ENCODE results near the gene TSN. TPM values are rescaled to one million over a fixed set of nuclear protein-coding genes. Genes with fewer than 3 reads are reported as not detected.

Gene TSN
- polyA plus RNA-seq, 1 of the 3 experiments (the other 2 are of a cell fraction): 26.1 TPM

DNA sequence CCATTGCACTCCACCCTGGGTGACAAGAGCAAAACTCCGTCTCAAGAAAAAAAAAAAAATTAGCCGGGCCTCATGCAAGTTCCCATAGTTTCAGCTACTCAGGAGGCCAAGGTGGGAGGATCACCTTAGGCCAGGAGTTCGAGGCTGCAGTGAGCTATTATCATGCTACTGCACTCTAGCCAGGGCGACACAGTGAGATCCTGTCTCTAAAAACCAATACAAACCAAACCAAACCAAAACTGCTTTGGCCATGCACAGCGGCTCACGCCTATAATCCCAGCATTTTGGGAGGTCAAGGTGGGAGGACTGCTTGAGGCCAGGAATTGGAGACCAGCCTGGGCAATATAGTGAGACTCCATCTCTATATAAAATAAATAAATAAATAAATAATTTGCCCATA lies 37.9 kb upstream of the TSN start:
- TF ChIP-seq ZBTB33 (IDR thresholded peaks at IDR 0.05; ENCODE audit: borderline replicate concordance, low read depth) (no peak), EP300 (IDR thresholded peaks at IDR 0.05; ENCODE audit: borderline replicate concordance in 1 of 2, low read depth in 1 of 2, low read length in 1 of 2) (no peak), TEAD4 (IDR thresholded peaks at IDR 0.05; ENCODE audit: borderline replicate concordance, insufficient read depth) (no peak), RCOR1 (IDR thresholded peaks at IDR 0.05; ENCODE audit: low read length) (no peak), GATA2 (CRISPR knock-in tag; IDR thresholded peaks at IDR 0.05) (no peak)
- TF ChIP-seq, protein P1, sequence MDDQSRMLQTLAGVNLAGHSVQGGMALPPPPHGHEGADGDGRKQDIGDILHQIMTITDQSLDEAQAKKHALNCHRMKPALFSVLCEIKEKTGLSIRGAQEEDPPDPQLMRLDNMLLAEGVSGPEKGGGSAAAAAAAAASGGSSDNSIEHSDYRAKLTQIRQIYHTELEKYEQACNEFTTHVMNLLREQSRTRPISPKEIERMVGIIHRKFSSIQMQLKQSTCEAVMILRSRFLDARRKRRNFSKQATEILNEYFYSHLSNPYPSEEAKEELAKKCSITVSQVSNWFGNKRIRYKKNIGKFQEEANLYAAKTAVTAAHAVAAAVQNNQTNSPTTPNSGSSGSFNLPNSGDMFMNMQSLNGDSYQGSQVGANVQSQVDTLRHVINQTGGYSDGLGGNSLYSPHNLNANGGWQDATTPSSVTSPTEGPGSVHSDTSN (IDR thresholded peaks at IDR 0.05): no peak
- no peak overlapping the region for H2AFZ ChIP-seq (ENCODE audit: low read depth)
- no peaks in the 10 kb centered on the region for H3K9me2 ChIP-seq
- H4K20me1 ChIP-seq (ENCODE audit: insufficient read depth): no peaks in the 10 kb centered on the region
- DNase-seq: no peak
- H3K4me3 ChIP-seq (ENCODE audit: low read depth in 2 of 2, low read length in 1 of 2): no peak overlapping the region
- 92% methylated on average over 6 of the region's 6 CpGs for WGBS (ENCODE audit: low lambda C conversion rate)
- CTCF ChIA-PET: interaction anchor here (0.9 to 3.7 kb wide), 12 partner anchors 13 to 618 kb away, joined by 3 to 38 read pairs (median 3); partner anchors contain the start of gene RNU4ATAC
- no peak overlapping the region for H3K4me2 ChIP-seq
- POLR2A ChIA-PET: interaction anchor here (1.5 kb wide), 1 partner anchor 187 kb away, joined by 10 read pairs; the partner anchor contains the start of gene RNU4ATAC
- no peaks in the 10 kb centered on the region for H3K9me3 ChIP-seq
- H3K4me1 ChIP-seq (ENCODE audit: control insufficient read depth in 1 of 2, insufficient read depth in 2 of 2, low read depth in 1 of 2, low read length in 1 of 2): no peaks in the 10 kb centered on the region
- H3F3A ChIP-seq (replicated peaks; ENCODE audit: insufficient read depth): peaks cover 6% of the 10 kb centered on the region
- H3K36me3 ChIP-seq (replicated peaks in 1 of 2; ENCODE audit: control insufficient read depth in 1 of 2, insufficient read depth in 2 of 2, low read length in 1 of 2): no peaks in the 10 kb centered on the region
- H3K27ac ChIP-seq (ENCODE audit: low read depth in 2 of 2, low read length in 1 of 2): no peak overlapping the region
- no peak overlapping the region for H3K9ac ChIP-seq
- H3K27me3 ChIP-seq (ENCODE audit: insufficient read depth): no peaks in the 10 kb centered on the region
- no peaks in the 10 kb centered on the region for H3K79me2 ChIP-seq (ENCODE audit: insufficient read depth)

- CTCF ChIA-PET: interaction anchor here (1.4 to 2.0 kb wide), 5 partner anchors 191 to 627 kb away, joined by 3 to 5 read pairs (median 4); partner anchors contain the start of gene RNU4ATAC
Measured at GRCh38 chr2:121721926-121722325, 33.5 kb upstream of the TSN start.

More at GRCh38 chr2:121721926-121722325, 33.5 kb upstream of the TSN start:
- Histone ChIP-seq H3F3A (replicated peaks; ENCODE audit: insufficient read depth) (peaks cover 27% of the 10 kb centered on the region), H3K4me2 (peak overlapping the region; percentile 24; the same call in 1 of the 2 replicates), H4K20me1 (ENCODE audit: insufficient read depth) (no peaks in the 10 kb centered on the region), H3K9me3 (no peaks in the 10 kb centered on the region), H3K27ac (ENCODE audit: low read depth in 2 of 2, low read length in 1 of 2) (peak overlapping the region in 1 of 2 experiments; percentile 64; a peak in 2 of 4 replicates), H3K27me3 (ENCODE audit: insufficient read depth) (no peaks in the 10 kb centered on the region), H3K4me3 (ENCODE audit: low read depth in 2 of 2, low read length in 1 of 2) (0 out of 4 replicates have a peak overlapping the region, but pooled peaks of 1 of the 2 experiments have one; percentile 9), H3K36me3 (replicated peaks in 1 of 2; ENCODE audit: control insufficient read depth in 1 of 2, insufficient read depth in 2 of 2, low read length in 1 of 2) (peaks cover under 1 to 7% of the 10 kb centered on the region in 2 experiments), H3K9ac (peak overlapping the region; percentile 18; the same call in 1 of the 2 replicates), H3K79me2 (ENCODE audit: insufficient read depth) (no peaks in the 10 kb centered on the region), H3K4me1 (ENCODE audit: control insufficient read depth in 1 of 2, insufficient read depth in 2 of 2, low read depth in 1 of 2, low read length in 1 of 2) (no peaks in the 10 kb centered on the region), H3K9me2 (no peaks in the 10 kb centered on the region), H2AFZ (ENCODE audit: low read depth) (peak overlapping the region; percentile 14)
- peak; percentile 19; the same call in 1 of the 2 replicates for TF ChIP-seq FOSL2 (IDR thresholded peaks at IDR 0.05; ENCODE audit: borderline replicate concordance, low read depth)
- peak; percentile 20; the same call in 1 of the 2 replicates for TF ChIP-seq TCF12 (IDR thresholded peaks at IDR 0.05)
- TF ChIP-seq ELF1 (IDR thresholded peaks at IDR 0.05): no peak
- TF ChIP-seq TEAD4 (IDR thresholded peaks at IDR 0.05; ENCODE audit: borderline replicate concordance, insufficient read depth): peak; percentile 24; the same call in 1 of the 2 replicates
- POLR2A ChIA-PET: no interaction called here
- 37% methylated on average over 8 of the region's 8 CpGs for WGBS (ENCODE audit: low lambda C conversion rate)
- DNase-seq: no peak

Data from SK-N-SH (cell line).